Testis (tissue), 3 donors: ENCODE results near the gene EIF5A2. TPM values are rescaled to one million over a fixed set of nuclear protein-coding genes. Genes with fewer than 3 reads are reported as not detected.
"Not testable (repeated sequence)": the region's sequence is repeated elsewhere in the genome, so short reads cannot be mapped to it uniquely, and the experiment has no call there.

Experiments
- DNase-seq: peaks from one replicate; pipeline ENCODE4 v3.0.0-alpha.2; 2019
- H3K27ac ChIP-seq, 2 donors: fragments of 200-600 bp; sonication (generic); one replicate each; pipeline ENCODE4 v1.5.1; 2019
- H3K27me3 ChIP-seq: fragments of 200-600 bp; sonication (generic); one replicate; pipeline ENCODE4 v1.5.1; 2019
- H3K36me3 ChIP-seq: fragments of 200-600 bp; sonication (generic); one replicate; pipeline ENCODE4 v1.5.1; 2017; ENCODE audit warnings: low read depth; ENCODE audit errors: missing control alignments
- H3K4me1 ChIP-seq: fragments of 200-600 bp; sonication (generic); one replicate; pipeline ENCODE4 v1.5.1; 2019
- H3K4me3 ChIP-seq, 2 donors: fragments of 200-600 bp; sonication (generic); one replicate each; pipeline ENCODE4 v1.5.1; 2017 to 2019
- H3K9me3 ChIP-seq: fragments of 200-600 bp; sonication (generic); one replicate; pipeline ENCODE4 v1.5.1; 2017
- CTCF ChIP-seq, 3 experiments: fragments of 450-650 bp in 2 of 3; fragments of 200-600 bp in 1 of 3; sonication (generic) in 1 of 3; IDR thresholded peaks; one replicate each; pipeline ENCODE4 v1.5.1; 2016 to 2019; ENCODE audit warnings: antibody characterized with exemption in 3 of 3, mild to moderate bottlenecking in 2 of 3, moderate library complexity in 1 of 3
- POLR2A ChIP-seq: fragments of 450-650 bp; IDR thresholded peaks from one replicate; pipeline ENCODE4 v1.6.1; 2017; ENCODE audit warnings: antibody characterized with exemption, mild to moderate bottlenecking, moderate library complexity
- WGBS, 2 donors: methylation state at CpG; one replicate each; pipeline ENCODE4 v1.1.5; 2018; 5-methylcytosine and 5-hydroxymethylcytosine counted together
- intact Hi-C: fragments of 100-400 bp; cut with DNase I; formaldehyde crosslinking; loops from one replicate; pipeline ENCODE4 v1.15.1; 2023; ENCODE audit warnings: low total_unique reads
- polyA plus RNA-seq: library from polyadenylated mRNA; stranded (reverse); fragments of 350-450 nt; fragmentation: Illumina TruSeq; extraction: RNeasy Lipid Tissue Mini Kit (QIAGEN cat#74804); gene quantifications from one replicate; pipeline ENCODE4 v1.2.3, GENCODE V29; 2014; ENCODE audit warnings: low read depth, low replicate concordance; ENCODE audit not compliant: insufficient read depth
- total RNA-seq, 2 donors: library from RNA; depleted of rRNA; stranded (reverse); fragments of >200 nt; gene quantifications; one replicate each; pipeline ENCODE4 v1.2.3, GENCODE V29; 2016

EIF5A2 gene
- total and polyA plus RNA-seq, 3 donors from 2014 or later, result 3.6 to 60.0 (median 6.1) TPM

GRCh38 chr3:170889630-170890029 lies 18.8 kb downstream of the EIF5A2 start:
- Histone ChIP-seq H3K4me3 (no peak overlapping the region), H3K27me3 (no peaks in the 10 kb centered on the region), H3K36me3 (no peaks in the 10 kb centered on the region), H3K27ac (no peak overlapping the region), H3K9me3 (no peaks in the 10 kb centered on the region), H3K4me1 (no peaks in the 10 kb centered on the region)
- TF ChIP-seq CTCF (IDR thresholded peaks at IDR 0.05), result no peak
- TF ChIP-seq POLR2A, result no peak
- WGBS, 2 donors, result 74 to 83% methylated on average over 1 of the region's 1 CpG
- intact Hi-C loops, result no loop called here
- DNase-seq, result no peak

- no peak for TF ChIP-seq POLR2A
- TF ChIP-seq CTCF (IDR thresholded peaks at IDR 0.05), result no peak
- Histone ChIP-seq H3K36me3 (no peaks in the 10 kb centered on the region), H3K4me3 (no peak overlapping the region), H3K9me3 (no peaks in the 10 kb centered on the region), H3K27me3 (no peaks in the 10 kb centered on the region), H3K4me1 (no peaks in the 10 kb centered on the region), H3K27ac (no peak overlapping the region)
- no peak for DNase-seq
- intact Hi-C loops, result no loop called here
These were observed 19.3 kb downstream of the EIF5A2 start for GRCh38 chr3:170889132-170889531.

- H3K9me3 ChIP-seq, H3K4me3 ChIP-seq, H3K36me3 ChIP-seq, H3K27me3 ChIP-seq, H3K4me1 ChIP-seq, H3K27ac ChIP-seq, DNase-seq, intact Hi-C loops: not testable (repeated sequence)
- WGBS, 2 donors, result 81 to 85% methylated on average over 10 to 22 of the region's 24 CpGs
These were observed 24.1 kb downstream of the EIF5A2 start for GRCh38 chr3:170884109-170884930.

- H3K4me3 ChIP-seq, H3K36me3 ChIP-seq, H3K9me3 ChIP-seq, H3K27ac ChIP-seq, intact Hi-C loops, DNase-seq, H3K27me3 ChIP-seq, H3K4me1 ChIP-seq: not testable (repeated sequence)
- WGBS, 2 donors, result 80 to 81% methylated on average over 1 to 3 of the region's 5 CpGs
These were observed 29.7 kb downstream of the EIF5A2 start for GRCh38 chr3:170878688-170879087.

GRCh38 chr3:170877311-170877710 lies 31.1 kb downstream of the EIF5A2 start:
- H3K36me3 ChIP-seq, intact Hi-C loops, DNase-seq, H3K4me1 ChIP-seq, H3K27ac ChIP-seq, H3K9me3 ChIP-seq, H3K4me3 ChIP-seq, H3K27me3 ChIP-seq: not testable (repeated sequence)
- WGBS, 2 donors, result 94 to 95% methylated on average over 6 of the region's 6 CpGs

- intact Hi-C loops, result no loop called here
- DNase-seq, result no peak
- TF ChIP-seq POLR2A (no peak), CTCF (IDR thresholded peaks at IDR 0.05) (no peak)
- H3K27me3 ChIP-seq, result no peaks in the 10 kb centered on the region
- H3K27ac ChIP-seq, result no peak overlapping the region
- no peaks in the 10 kb centered on the region for H3K9me3 ChIP-seq
- no peak overlapping the region for H3K4me3 ChIP-seq
- H3K4me1 ChIP-seq, result no peaks in the 10 kb centered on the region
- H3K36me3 ChIP-seq, result no peaks in the 10 kb centered on the region
- WGBS, 2 donors, result 95% methylated on average over 2 of the region's 2 CpGs
These were observed 31.9 kb downstream of the EIF5A2 start for GRCh38 chr3:170876537-170876936.
